ENCODE data around the gene EMP2.
"Not testable (repeated sequence)": the region's sequence is repeated elsewhere in the genome, so short reads cannot be mapped to it uniquely, and the experiment has no call there.

EMP2 gene

GRCh38 chr16:10547708-10548107 lies 32.7 kb downstream of the EMP2 start:
- no peak for FAIRE-seq

DNA sequence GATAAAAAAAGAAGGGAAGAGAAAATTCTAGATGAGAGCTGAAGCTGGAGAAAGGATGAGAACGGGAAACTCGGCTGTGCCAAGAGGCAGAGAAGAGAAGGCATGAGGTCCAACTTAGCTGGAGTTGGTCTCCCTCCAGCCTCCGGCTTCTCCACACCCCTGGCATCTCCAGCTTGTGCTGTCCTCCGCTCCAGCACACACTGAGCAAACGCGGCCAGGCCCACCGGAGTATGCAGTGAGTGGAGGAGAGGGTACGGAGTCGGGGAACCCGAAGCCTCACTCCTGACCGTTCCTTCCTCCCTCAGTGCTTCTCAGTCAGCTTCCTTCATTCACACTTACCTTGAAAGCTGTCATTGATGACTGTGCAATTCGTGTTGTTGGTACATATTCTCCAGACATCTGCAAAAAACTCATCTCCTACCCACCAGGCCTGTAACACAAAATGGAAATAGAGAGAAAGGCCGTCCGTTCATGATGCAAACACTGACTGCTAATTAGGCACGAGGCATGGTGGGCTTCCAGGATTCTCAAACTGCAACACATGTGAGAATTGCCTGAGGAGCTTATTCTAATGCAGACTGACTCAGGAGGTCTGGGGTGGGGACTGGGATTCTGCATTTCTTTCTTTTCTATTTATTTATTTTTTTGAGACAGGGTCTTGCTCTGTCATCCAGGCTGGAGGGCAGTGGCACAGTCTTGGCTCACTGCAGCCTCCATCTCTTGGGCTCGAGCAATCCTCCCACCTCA lies 37.0 kb downstream of the EMP2 start:
- FAIRE-seq, result no peak

- FAIRE-seq, result peak; percentile 97
These were observed 39.0 kb downstream of the EMP2 start for GRCh38 chr16:10541366-10541765.

DNA sequence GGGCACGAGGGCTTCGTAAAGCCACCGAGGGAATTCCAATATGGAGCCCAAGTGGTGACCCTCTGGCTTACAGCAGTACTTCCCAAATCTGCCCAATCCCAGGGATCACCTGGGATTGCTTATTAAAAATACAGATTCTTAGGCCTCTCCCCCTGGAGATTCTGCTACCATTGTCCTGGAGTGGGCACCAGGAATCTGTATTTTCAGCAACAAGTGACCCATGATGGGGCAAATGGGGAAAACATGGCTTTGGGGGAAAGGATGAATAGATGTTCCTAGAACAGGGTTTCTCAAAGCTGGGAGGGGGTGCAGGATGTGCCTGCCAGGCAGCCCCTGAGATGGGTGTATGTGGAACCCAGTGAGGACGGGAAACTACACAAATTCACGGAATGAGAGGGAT lies 40.6 kb downstream of the EMP2 start:
- no peak for FAIRE-seq

- no peak for FAIRE-seq
These were observed 41.2 kb downstream of the EMP2 start for GRCh38 chr16:10539236-10539635.

DNA sequence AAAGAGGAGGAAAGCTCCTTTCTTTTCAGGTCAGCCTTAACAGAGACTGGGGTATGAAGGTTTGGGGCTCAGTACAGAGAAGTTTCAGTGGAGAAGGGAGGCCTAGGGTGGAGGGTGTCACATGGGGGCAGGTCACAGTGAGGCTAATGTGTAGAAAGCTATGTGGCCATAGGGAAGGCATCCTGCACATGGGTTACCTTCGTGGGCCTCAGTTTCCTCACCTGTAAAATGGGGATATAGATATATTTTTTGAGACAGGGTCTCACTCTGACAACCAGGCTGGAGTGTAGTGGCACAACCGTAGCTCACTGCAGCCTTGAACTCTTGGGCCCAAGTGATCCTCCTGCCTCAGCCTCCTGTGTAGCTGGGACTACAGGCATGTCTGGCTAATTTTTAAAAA lies 41.8 kb downstream of the EMP2 start:
- no peak for FAIRE-seq

DNA sequence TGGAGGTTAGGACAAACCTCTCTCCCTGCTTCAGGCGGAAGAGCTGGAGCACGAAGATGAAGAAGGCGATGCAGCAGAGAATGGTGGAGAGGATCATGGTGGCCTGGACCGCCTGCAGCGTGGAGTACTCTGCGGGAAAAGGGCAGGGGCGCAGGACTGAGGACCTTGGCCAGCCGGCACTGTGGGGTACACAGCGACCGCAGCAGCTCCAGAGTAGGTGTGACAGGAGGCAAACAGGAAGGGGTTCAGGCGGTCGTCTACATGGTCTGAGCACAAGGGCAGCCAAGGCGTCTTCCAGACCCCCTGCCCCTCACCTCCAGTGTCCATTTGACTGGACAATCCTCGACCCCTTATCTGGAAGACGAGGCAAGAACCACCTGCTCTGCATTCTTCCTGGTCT lies 42.5 kb downstream of the EMP2 start:
- FAIRE-seq, result no peak

GRCh38 chr16:10536814-10537389 lies 43.5 kb downstream of the EMP2 start:
- FAIRE-seq, result no peak

DNA sequence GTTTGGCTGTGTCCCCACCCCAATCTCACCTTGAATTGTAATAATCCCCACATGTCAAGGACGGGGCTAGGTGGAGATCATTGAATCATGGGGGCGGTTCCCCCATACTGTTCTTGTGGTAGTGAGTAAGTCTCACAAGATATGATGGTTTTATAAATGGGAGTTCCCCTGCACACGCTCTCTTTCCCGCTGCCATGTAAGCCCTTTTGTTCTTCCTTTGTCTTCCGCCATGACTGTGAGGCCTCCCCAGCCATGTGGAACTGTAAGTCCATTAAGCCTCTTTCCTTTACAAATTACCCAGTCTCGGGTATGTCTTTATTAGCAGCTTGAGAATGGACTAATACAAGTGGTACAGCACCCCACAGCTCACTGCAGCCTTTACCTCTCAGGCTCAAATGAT lies 44.1 kb downstream of the EMP2 start:
- not testable (repeated sequence) for FAIRE-seq

GRCh38 chr16:10535461-10535860 lies 44.9 kb downstream of the EMP2 start:
- no peak for FAIRE-seq

DNA sequence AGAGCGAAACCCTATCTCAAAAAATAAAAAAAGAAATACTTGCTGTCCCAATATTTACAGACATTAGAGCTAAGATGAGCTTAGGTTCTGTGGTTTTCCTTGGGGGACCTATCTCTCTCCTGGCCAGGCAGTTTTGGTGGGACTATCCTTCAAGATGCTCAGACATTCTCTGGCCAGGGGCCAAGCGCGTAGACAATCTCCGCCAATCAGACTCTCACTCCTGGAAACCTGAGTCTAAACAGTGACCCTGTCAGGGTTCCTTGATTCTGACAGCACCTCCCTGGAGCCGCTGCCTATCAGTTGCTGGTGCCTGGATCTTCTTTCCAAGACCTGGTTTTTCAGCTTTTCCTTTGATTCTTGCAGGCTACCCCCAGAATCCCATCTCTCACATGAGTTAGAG lies 45.6 kb downstream of the EMP2 start:
- FAIRE-seq, result no peak

DNA sequence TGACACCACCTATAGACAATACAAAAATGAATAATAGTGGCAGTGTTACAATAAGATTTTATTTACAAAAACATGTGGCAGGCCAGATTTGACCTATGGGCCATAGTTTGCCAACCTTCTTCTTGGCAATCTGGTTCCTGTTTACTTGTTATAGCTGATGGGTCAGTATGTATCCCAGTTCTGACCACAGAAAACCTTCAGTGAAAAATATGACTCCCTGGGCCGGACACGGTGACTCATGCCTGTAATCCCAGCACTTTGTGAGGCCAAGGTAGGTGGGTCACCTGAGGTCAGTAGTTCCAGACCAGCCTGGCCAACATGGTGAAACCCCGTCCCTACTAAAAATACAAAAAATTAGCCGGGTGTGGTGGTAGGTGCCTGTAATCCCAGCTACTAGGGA lies 46.8 kb downstream of the EMP2 start:
- not testable (repeated sequence) for FAIRE-seq

- no peak for FAIRE-seq
These were observed 48.8 kb downstream of the EMP2 start for GRCh38 chr16:10531582-10531981.

GRCh38 chr16:10530685-10531084 lies 49.7 kb downstream of the EMP2 start:
- FAIRE-seq, result no peak

DNA sequence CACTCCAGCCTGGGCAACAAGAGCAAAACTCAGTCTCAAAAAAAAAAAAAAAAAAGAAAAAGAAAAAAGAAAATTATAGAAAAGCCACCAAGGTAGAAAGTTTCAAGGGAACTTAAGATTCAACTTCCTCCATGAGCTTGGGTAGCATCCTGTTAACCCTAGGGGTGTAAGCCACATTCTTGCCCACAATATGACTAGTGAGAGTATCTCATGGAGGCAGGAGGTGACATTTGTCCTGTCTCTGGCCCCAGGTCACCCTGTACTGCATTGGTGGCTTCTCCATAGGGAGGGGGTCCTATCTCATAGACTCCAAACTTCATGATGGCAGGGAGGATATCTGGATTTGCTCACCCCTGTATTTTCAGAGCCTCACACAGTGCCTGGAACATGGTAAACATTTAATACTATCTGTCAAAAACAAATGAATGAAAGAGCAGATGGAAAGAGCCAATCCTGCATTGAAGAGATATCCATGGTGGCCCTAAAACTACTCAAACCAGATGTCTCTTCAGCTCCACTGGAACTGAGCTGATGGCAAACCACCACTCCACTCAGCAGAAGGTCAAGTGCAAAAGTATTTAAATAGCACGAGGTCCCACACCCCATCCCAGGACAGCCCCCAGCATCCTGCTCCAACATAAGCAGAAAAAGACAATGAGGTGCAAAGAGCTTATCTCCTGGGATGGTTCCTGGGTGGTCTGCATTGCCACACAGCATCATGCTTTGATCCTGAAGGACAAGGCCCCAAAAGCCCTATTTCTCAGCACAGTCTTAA lies 50.3 kb downstream of the EMP2 start:
- no peak for FAIRE-seq

GRCh38 chr16:10528635-10529034 lies 51.8 kb downstream of the EMP2 start:
- FAIRE-seq, result no peak

GRCh38 chr16:10526962-10527361 lies 53.4 kb downstream of the EMP2 start:
- FAIRE-seq, result no peak

GRCh38 chr16:10525214-10525825 lies 55.1 kb downstream of the EMP2 start:
- no peak for FAIRE-seq

- FAIRE-seq, result no peak
These were observed 57.4 kb downstream of the EMP2 start for GRCh38 chr16:10522966-10523365.

DNA sequence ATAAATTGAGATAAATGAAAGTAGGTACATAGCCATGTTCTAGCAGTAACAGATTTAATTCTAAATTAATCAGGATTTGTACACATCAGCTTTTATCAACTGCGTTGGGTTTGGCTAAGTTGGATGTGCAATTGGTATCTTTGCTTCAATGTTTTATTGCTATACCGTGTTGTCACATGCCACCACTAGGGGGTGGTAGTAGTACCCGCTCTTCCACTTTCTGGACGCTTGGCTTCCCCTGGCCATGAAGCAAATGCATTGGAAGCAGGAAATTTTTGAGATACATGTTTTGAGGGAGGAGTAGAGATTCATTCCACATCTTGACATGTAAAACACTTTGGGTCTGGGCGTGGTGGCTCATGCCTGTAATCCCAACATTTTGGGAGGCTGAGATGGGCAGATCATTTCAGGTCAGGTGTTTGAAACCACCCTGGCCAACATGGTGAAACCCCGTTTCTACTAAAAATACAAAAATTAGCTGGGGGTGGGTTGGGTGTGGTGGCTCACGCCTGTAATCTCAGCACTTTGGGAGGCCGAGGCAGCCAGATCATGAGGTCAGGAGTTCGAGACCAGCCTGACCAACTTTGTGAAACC lies 58.6 kb downstream of the EMP2 start:
- no peak for FAIRE-seq

DNA sequence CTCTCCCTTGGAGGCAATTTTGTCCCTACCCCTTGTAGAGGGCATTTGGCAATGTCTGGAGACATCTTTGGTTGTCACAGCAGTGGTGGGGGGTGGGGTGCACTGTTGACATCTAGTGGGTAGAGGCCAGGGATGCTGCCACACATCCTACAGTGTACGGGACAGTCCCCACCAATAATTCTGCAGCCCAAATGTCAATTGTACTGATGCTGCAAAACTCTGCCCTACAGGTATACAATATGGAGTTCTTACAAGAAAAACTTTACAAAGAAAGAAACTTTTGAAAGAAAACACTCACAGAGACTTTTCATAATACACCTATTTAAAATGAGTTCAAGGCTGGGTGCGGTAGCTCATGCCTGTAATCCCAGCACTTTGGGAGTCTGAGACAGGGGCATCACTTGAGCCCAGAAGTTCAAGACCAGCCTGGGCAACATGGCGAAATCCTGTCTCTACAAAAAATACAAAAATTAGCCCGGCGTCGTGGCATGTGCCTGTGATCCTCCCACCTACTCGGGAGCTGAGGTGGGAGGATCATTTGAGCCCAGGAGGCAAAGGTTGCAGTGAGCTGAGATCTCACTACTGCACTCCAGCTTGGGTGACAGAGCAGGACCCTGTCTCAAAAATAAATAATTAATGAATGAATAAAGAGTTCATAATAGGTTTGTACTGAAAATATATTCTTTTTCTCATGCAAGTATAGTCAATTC lies 59.4 kb downstream of the EMP2 start:
- no peak for FAIRE-seq
